Measurements from ENCODE around the gene RRAGD.

The RRAGD gene

DNA sequence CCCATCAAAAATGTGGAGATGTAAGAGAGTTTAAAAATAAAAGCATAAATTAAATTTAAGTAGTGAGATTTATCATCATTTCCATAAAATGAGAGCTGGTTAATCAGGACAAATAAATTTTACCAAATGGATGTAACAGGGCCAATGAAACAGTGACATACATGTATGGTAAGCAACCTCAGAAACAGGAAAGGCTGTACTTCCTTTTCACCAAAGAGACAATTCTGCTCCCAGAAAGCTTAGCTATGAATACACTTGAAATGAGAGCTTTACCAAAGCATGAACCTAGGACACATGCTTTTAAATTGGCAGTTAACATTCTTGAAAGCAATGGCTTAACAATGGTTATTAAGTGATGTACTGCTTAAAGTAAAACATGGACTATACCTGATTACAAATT is 47.5 kb downstream of the RRAGD start:
- TF ChIP-seq, protein P1, sequence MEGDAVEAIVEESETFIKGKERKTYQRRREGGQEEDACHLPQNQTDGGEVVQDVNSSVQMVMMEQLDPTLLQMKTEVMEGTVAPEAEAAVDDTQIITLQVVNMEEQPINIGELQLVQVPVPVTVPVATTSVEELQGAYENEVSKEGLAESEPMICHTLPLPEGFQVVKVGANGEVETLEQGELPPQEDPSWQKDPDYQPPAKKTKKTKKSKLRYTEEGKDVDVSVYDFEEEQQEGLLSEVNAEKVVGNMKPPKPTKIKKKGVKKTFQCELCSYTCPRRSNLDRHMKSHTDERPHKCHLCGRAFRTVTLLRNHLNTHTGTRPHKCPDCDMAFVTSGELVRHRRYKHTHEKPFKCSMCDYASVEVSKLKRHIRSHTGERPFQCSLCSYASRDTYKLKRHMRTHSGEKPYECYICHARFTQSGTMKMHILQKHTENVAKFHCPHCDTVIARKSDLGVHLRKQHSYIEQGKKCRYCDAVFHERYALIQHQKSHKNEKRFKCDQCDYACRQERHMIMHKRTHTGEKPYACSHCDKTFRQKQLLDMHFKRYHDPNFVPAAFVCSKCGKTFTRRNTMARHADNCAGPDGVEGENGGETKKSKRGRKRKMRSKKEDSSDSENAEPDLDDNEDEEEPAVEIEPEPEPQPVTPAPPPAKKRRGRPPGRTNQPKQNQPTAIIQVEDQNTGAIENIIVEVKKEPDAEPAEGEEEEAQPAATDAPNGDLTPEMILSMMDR (IDR thresholded peaks at IDR 0.05; ENCODE audit: insufficient read depth, missing control alignments): no peak
- FAIRE-seq: no peak
- DNase-seq (ENCODE audit: insufficient read length, low spot score): no peak

DNA sequence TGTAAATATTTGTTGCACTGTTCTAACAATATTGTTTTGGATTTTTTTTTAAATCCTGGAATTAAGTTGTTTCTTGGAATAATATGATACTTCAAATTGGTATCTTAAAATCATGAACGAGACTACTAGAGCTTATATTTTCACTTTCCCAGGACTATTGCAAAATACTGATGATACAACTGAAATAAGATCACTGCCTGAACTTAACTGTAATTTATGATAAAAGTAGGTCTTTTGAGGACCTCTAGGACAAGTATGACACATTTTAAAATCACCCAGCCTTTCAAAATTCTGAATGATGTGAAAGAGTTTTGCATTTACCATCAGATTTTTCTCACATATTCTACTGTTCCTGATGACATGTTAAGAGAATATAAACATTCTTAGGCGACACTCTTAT is 50.9 kb downstream of the RRAGD start:
- TF ChIP-seq, protein P1 (IDR thresholded peaks at IDR 0.05; ENCODE audit: insufficient read depth, missing control alignments): no peak
- DNase-seq (ENCODE audit: insufficient read length, low spot score) (no peak), FAIRE-seq (no peak)

DNA sequence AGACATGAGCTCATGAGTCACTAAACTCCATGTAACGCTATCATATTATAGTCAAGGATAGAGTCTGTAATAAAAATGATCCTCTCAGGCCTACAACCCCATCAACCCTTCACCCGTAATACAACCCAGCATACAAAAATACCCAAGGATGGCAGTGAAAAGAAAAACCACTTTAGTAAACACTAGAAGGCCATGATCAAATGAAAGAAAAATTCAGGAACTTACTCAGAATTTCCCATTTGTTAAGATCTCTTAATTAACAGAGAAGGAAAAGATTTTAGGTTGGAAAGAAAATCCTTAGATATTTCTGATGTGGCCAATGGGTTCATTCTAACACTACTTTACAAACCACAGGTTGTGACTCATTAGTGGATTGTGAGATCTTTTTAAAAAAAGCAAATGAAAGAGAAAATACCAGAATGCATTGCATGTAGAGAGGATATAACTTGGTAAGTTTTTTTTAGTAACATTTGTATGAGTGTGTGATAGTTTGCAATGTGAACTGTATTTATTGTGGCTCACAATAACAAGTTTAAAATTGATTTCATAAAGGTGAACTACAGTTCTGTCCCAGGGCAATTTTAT is 51.6 kb downstream of the RRAGD start:
- FAIRE-seq (no peak), DNase-seq (ENCODE audit: insufficient read length, low spot score) (no peak)
- TF ChIP-seq, protein P1 (IDR thresholded peaks at IDR 0.05; ENCODE audit: insufficient read depth, missing control alignments): no peak

DNA sequence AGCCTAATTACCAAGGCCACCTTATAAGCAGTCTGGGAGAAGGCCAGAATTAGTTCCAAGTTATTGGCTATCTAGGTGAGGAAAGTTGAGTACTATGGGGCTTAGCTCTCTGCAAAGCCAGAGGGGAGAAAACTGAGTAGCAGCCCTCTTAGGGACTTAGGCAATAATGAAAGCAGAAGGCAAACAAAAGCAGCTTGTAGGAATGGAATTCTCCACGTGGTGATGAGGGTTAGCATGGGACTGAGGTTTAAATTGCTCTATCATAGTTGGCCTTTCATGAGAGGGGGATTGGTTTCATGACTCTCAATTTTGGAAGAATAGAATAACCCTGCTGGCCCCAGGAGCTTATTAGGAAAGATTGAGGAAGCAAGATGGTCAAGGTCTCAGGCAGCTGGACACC is 52.5 kb downstream of the RRAGD start:
- FAIRE-seq: no peak

DNA sequence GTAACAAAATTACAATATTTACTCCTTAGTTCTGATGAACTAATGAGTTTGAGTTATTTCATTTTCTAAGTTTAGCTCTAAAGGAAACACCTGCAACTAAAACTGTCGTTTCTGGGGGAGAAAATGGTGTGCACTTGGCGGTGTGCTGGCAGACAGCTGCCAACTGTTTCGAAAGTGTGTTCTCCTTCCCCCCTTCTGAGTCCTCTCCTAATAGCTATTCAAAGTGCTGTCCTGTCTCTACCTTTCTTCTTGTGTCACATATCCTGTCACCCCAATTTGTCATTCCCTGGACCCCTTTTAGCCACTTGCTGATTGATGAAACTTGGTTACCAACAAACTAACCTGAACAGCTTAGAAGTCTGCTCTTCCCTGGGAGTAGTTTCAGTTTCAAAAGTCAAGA is 54.7 kb downstream of the RRAGD start:
- DNase-seq (ENCODE audit: insufficient read length, low spot score) (no peak), FAIRE-seq (no peak)
- TF ChIP-seq, protein P1 (IDR thresholded peaks at IDR 0.05; ENCODE audit: insufficient read depth, missing control alignments): no peak

More for the DNA sequence above, 52.5 kb downstream of the RRAGD start:
- TF ChIP-seq, protein P1 (IDR thresholded peaks at IDR 0.05; ENCODE audit: insufficient read depth, missing control alignments): no peak
- DNase-seq (ENCODE audit: insufficient read length, low spot score): no peak

DNA sequence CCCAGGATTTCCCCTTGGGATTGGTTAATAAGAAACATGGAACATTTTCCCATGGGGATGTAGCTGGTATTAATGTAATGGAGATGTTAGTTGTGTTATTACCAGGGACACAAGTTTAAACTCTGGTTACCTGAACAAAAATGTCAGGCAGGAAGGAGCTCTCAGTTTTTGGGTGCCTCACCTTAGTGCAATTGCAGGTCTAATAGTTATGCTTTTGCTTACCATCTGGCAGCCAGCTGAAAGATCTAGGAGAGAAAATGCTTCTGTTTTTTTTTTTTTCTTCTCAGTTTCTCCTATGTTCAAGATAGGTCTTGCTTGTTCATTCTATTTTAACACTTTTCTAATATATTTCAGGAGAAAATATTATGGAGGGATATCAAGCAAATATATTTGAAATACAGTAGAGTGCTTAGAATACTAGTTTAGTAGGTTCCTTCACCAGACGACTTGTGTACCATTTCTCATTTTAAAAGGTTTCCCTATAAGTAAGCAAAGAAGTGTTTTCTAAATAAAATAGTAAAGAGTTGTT is 55.4 kb downstream of the RRAGD start:
- TF ChIP-seq, protein P1 (IDR thresholded peaks at IDR 0.05; ENCODE audit: insufficient read depth, missing control alignments): no peak
- FAIRE-seq (no peak), DNase-seq (ENCODE audit: insufficient read length, low spot score) (no peak)

DNA sequence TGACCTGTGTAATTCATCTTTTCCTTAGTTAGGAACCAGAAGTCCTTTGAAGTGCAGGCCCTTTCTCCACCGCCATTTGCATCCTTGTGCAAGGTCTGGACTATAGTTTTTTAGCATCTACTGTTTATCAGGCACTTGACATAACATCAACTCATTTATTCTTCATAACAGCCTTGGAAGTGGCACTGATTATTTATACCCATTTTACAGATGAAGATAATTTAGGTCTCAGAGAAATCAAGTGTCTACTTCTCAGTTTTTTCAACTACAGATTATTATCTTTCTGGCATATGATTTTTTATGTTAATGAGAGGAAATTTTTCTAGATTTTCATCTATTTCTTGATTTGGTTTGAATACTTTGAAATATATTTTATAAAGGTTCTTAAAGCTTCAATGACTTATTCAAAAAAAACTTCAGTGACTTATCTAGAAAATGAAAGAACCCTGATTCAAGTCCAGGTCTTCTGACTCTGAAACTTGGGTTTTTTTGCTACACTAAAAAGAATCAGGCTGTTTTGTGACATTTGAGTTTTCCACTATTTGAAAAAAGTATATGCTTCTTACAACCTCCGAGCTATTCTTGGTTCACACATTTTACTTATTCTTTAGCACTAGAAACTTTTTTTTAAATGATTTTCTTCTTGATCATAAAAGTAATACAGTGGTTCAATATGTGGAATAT is 56.4 kb downstream of the RRAGD start:
- DNase-seq (ENCODE audit: insufficient read length, low spot score) (no peak), FAIRE-seq (no peak)
- TF ChIP-seq, protein P1 (IDR thresholded peaks at IDR 0.05; ENCODE audit: insufficient read depth, missing control alignments): no peak
